Brain microvascular endothelial cell (primary cell): ENCODE results near the gene TMEM198.

Experiments
- DNase-seq: peaks from one replicate; pipeline ENCODE4 v3.0.0-alpha.2; 2020
- H3K27ac ChIP-seq: fragments of 250-450 bp; sonication (Bioruptor Pico); 2 replicates; pipeline ENCODE4 v1.5.1; 2020; ENCODE audit warnings: mild to moderate bottlenecking, moderate library complexity
- H3K27me3 ChIP-seq: fragments of 250-450 bp; sonication (Bioruptor Pico); replicated peaks from 2 replicates; pipeline ENCODE4 v1.5.1; 2020; ENCODE audit warnings: mild to moderate bottlenecking
- H3K36me3 ChIP-seq: fragments of 250-450 bp; sonication (Bioruptor Pico); replicated peaks from 2 replicates; pipeline ENCODE4 v1.5.1; 2020; ENCODE audit warnings: mild to moderate bottlenecking
- H3K4me3 ChIP-seq: 2 replicates; pipeline ENCODE4 v1.5.1; 2011; ENCODE audit warnings: low read depth, mild to moderate bottlenecking, control low read depth, low read length, moderate library complexity
- CTCF ChIP-seq: IDR thresholded peaks from 2 replicates; pipeline ENCODE4 v1.5.1; 2011; ENCODE audit warnings: low read depth, mild to moderate bottlenecking, moderate library complexity, low read length, control low read depth, inconsistent platforms; ENCODE audit errors: missing control alignments
- in situ Hi-C: cut with HindIII; loops from 2 replicates; pipeline ENCODE4 v1.10.0; 2017; ENCODE audit warnings: low sequenced_read_pairs, low pct_ligation_motif_present

Gene TMEM198

GRCh38 chr2:219510512-219511135, 33.2 kb upstream of the TMEM198 start:
- no peak for TF ChIP-seq CTCF
- peaks cover 8% of the 10 kb centered on the region for H3K36me3 ChIP-seq
- in situ Hi-C loops: no loop called here
- H3K27ac ChIP-seq: no peak overlapping the region
- no peak for DNase-seq
- H3K27me3 ChIP-seq: peaks cover 51% of the 10 kb centered on the region
- no peak overlapping the region for H3K4me3 ChIP-seq

GRCh38 chr2:219511547-219512325, 32.1 kb upstream of the TMEM198 start:
- Histone ChIP-seq H3K36me3 (no peaks in the 10 kb centered on the region), H3K4me3 (no peak overlapping the region), H3K27ac (no peak overlapping the region), H3K27me3 (peaks cover 59% of the 10 kb centered on the region)
- in situ Hi-C loops: no loop called here
- TF ChIP-seq CTCF: no peak
- no peak for DNase-seq

GRCh38 chr2:219512524-219513216, 31.2 kb upstream of the TMEM198 start:
- no peak for TF ChIP-seq CTCF
- Histone ChIP-seq H3K27me3 (peaks cover 64% of the 10 kb centered on the region), H3K36me3 (no peaks in the 10 kb centered on the region), H3K4me3 (no peak overlapping the region), H3K27ac (no peak overlapping the region)
- in situ Hi-C loops: no loop called here
- no peak for DNase-seq

GRCh38 chr2:219513787-219514186, 30.0 kb upstream of the TMEM198 start:
- no peak overlapping the region for H3K4me3 ChIP-seq
- H3K27me3 ChIP-seq: peaks cover 71% of the 10 kb centered on the region
- H3K27ac ChIP-seq: no peak overlapping the region
- no peak for TF ChIP-seq CTCF
- in situ Hi-C loops: no loop called here
- no peaks in the 10 kb centered on the region for H3K36me3 ChIP-seq
- no peak for DNase-seq

- DNase-seq: no peak
- Histone ChIP-seq H3K27me3 (peaks cover 71% of the 10 kb centered on the region), H3K4me3 (no peak within 1 kb of the TSS), H3K27ac (no peak within 1 kb of the TSS), H3K36me3 (no peaks in the 10 kb centered on the region)
- in situ Hi-C loops: no loop called here
- no peak for TF ChIP-seq CTCF
Measured at GRCh38 chr2:219514196-219514761, 29.5 kb upstream of the TMEM198 start, which contains the start of gene ASIC4. Gene ASIC4 (plus strand): TSS chr2:219514482. CDS start chr2:219514725, 243 bp downstream.
